GM23248 (cell line): ENCODE data around the gene ABCC1. TPM values are rescaled to one million over a fixed set of nuclear protein-coding genes. Genes with fewer than 3 reads are reported as not detected.

Experiments
- DNase-seq: peaks from one replicate; pipeline ENCODE4 v3.0.0-alpha.2; 2015
- H2AFZ ChIP-seq: fragments of 200-600 bp; sonication (generic); 2 replicates; pipeline ENCODE4 v1.6.1; 2016; ENCODE audit warnings: antibody characterized with exemption
- H3F3A ChIP-seq: fragments of 200-600 bp; sonication (generic); 2 replicates; pipeline ENCODE4 v1.6.1; 2016; ENCODE audit warnings: mild to moderate bottlenecking, antibody characterized with exemption, mixed run types; ENCODE audit not compliant: insufficient read depth
- H3K27ac ChIP-seq: fragments of 200-600 bp; sonication (generic); 2 replicates; pipeline ENCODE4 v1.5.1; 2016; ENCODE audit warnings: mild to moderate bottlenecking
- H3K27me3 ChIP-seq: fragments of 200-600 bp; sonication (generic); replicated peaks from 2 replicates; pipeline ENCODE4 v1.6.1; 2016; ENCODE audit warnings: mild to moderate bottlenecking; ENCODE audit not compliant: insufficient read depth
- H3K36me3 ChIP-seq: fragments of 200-600 bp; sonication (generic); 2 replicates; pipeline ENCODE4 v1.6.1; 2016; ENCODE audit warnings: low read depth, mild to moderate bottlenecking
- H3K4me1 ChIP-seq: fragments of 200-600 bp; sonication (generic); 2 replicates; pipeline ENCODE4 v1.6.1; 2016; ENCODE audit warnings: mild to moderate bottlenecking; ENCODE audit not compliant: insufficient read depth
- H3K4me2 ChIP-seq: fragments of 200-600 bp; sonication (generic); one replicate; pipeline ENCODE4 v1.6.1; 2016; ENCODE audit warnings: mild to moderate bottlenecking; ENCODE audit not compliant: unreplicated experiment
- H3K4me3 ChIP-seq: fragments of 200-600 bp; sonication (generic); 2 replicates; pipeline ENCODE4 v1.5.1; 2016; ENCODE audit warnings: mild to moderate bottlenecking
- H3K79me2 ChIP-seq: fragments of 200-600 bp; sonication (generic); 2 replicates; pipeline ENCODE4 v1.6.1; 2016; ENCODE audit warnings: mild to moderate bottlenecking; ENCODE audit not compliant: insufficient read depth
- H3K9ac ChIP-seq: fragments of 200-600 bp; sonication (generic); 2 replicates; pipeline ENCODE4 v1.6.1; 2016; ENCODE audit warnings: mild to moderate bottlenecking
- H3K9me2 ChIP-seq: fragments of 200-600 bp; sonication (generic); 2 replicates; pipeline ENCODE4 v1.6.1; 2016; ENCODE audit warnings: mixed run types, mild to moderate bottlenecking, moderate library complexity; ENCODE audit not compliant: insufficient read depth
- H3K9me3 ChIP-seq: fragments of 200-600 bp; sonication (generic); one replicate; pipeline ENCODE4 v1.6.1; 2017; ENCODE audit warnings: low read depth
- H4K20me1 ChIP-seq: fragments of 200-600 bp; sonication (generic); 2 replicates; pipeline ENCODE4 v1.6.0; 2016; ENCODE audit not compliant: insufficient read depth
- EZH2 ChIP-seq: fragments of 200-600 bp; sonication (generic); IDR thresholded peaks from 2 replicates; pipeline ENCODE4 v1.6.1; 2018; ENCODE audit warnings: antibody characterized with exemption, mild to moderate bottlenecking; ENCODE audit not compliant: insufficient read depth, poor library complexity, severe bottlenecking
- EZH2phosphoT487 ChIP-seq: fragments of 200-600 bp; sonication (generic); IDR thresholded peaks from 2 replicates; pipeline ENCODE4 v1.6.1; 2018; ENCODE audit warnings: antibody characterized with exemption, moderate library complexity, mild to moderate bottlenecking, low read depth; ENCODE audit not compliant: insufficient read depth
- WGBS, 2 experiments: methylation state at CpG; one replicate each; pipeline ENCODE4 v1.1.6; 2015 to 2017; ENCODE audit warnings: low lambda C conversion rate in 2 of 2, low coverage in 1 of 2; ENCODE audit errors: missing lambda C conversion rate in 2 of 2; 5-methylcytosine and 5-hydroxymethylcytosine counted together
- in situ Hi-C: fragments of 300-500 bp; cut with MboI; formaldehyde crosslinking; loops from 2 replicates; pipeline ENCODE4 v1.15.0; 2020
- polyA plus RNA-seq: library from polyadenylated mRNA; unstranded; fragments of >200 nt; fragmentation: Nextera tagmentation; extraction: Ambion mirVana; gene quantifications from 2 replicates; pipeline ENCODE4 v1.2.1, GENCODE V29; 2016
- total RNA-seq: library from RNA; depleted of rRNA; stranded (reverse); fragments of >200 nt; shearing (Covaris generic); gene quantifications from 2 replicates; pipeline ENCODE4 v1.2.3, GENCODE V29; 2014

The ABCC1 gene
- total and polyA plus RNA-seq, 2 experiments from 2014 or later, result 16.2 to 25.5 TPM

DNA sequence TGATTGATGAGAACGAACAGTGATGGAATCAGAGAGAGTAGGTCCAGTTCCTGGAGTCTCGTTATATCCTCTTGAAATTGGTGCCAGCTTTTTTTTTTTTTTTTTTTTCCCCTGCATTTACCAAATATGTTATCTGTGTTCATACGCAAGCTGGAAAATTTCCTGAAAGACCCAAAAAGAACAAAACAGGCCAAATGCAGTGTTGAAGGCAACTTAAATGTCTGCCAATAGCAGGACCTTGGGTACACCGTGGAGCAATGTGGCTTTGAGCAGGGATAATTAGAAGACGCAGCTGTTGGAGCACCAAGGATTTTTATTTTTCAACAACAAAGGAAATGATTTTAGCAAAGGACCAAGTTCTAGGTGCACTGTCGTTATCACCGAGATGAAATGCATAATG lies 168.9 kb downstream of the ABCC1 start:
- no peak for DNase-seq
- Histone ChIP-seq H3K4me1 (no peaks in the 10 kb centered on the region), H3K27ac (no peak overlapping the region), H3K79me2 (no peaks in the 10 kb centered on the region), H2AFZ (no peak overlapping the region), H4K20me1 (no peaks in the 10 kb centered on the region), H3K9me3 (no peaks in the 10 kb centered on the region), H3K4me2 (no peak overlapping the region), H3K36me3 (peaks cover 28% of the 10 kb centered on the region), H3K9me2 (no peaks in the 10 kb centered on the region), H3F3A (no peaks in the 10 kb centered on the region), H3K4me3 (no peak overlapping the region), H3K27me3 (no peaks in the 10 kb centered on the region), H3K9ac (no peak overlapping the region)
- TF ChIP-seq EZH2 (no peak), EZH2phosphoT487 (no peak)
- 94 to 95% methylated on average over 7 of the region's 7 CpGs for WGBS, 2 experiments
- in situ Hi-C loops, result no loop called here

DNA sequence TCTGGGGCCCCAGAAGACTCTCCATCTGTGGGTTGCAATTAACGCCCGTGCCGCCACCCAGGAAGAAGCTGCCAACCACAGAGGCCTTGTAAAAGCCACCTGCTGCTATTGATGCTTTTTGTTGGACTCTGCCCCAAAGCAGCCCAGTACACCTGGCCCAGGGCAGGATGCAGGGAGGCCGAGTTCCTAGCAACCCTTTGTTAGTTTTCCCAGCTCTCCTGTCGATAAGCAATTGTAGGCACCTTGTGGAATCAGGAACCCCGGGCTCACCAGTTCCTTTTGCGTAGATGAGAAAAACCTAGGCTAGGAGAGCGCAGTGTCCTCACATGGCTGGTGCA lies 170.6 kb downstream of the ABCC1 start:
- no peak overlapping the region for H3K9ac ChIP-seq
- no peak overlapping the region for H3K4me3 ChIP-seq
- H3K4me2 ChIP-seq, result no peak overlapping the region
- no peak for DNase-seq
- no peaks in the 10 kb centered on the region for H3K9me3 ChIP-seq
- H3K9me2 ChIP-seq, result no peaks in the 10 kb centered on the region
- H3K4me1 ChIP-seq, result no peaks in the 10 kb centered on the region
- H3K27ac ChIP-seq, result no peak overlapping the region
- in situ Hi-C loops, result loop anchor here (10.0 kb wide), 1 partner anchor 345 kb away; no protein-coding TSS in a partner anchor
- peaks cover 38% of the 10 kb centered on the region for H3K36me3 ChIP-seq
- H4K20me1 ChIP-seq, result no peaks in the 10 kb centered on the region
- no peak overlapping the region for H2AFZ ChIP-seq
- 88 to 91% methylated on average over 8 of the region's 8 CpGs for WGBS, 2 experiments
- TF ChIP-seq EZH2, result no peak
- TF ChIP-seq EZH2phosphoT487, result no peak
- no peaks in the 10 kb centered on the region for H3K27me3 ChIP-seq
- H3F3A ChIP-seq, result no peaks in the 10 kb centered on the region
- no peaks in the 10 kb centered on the region for H3K79me2 ChIP-seq

DNA sequence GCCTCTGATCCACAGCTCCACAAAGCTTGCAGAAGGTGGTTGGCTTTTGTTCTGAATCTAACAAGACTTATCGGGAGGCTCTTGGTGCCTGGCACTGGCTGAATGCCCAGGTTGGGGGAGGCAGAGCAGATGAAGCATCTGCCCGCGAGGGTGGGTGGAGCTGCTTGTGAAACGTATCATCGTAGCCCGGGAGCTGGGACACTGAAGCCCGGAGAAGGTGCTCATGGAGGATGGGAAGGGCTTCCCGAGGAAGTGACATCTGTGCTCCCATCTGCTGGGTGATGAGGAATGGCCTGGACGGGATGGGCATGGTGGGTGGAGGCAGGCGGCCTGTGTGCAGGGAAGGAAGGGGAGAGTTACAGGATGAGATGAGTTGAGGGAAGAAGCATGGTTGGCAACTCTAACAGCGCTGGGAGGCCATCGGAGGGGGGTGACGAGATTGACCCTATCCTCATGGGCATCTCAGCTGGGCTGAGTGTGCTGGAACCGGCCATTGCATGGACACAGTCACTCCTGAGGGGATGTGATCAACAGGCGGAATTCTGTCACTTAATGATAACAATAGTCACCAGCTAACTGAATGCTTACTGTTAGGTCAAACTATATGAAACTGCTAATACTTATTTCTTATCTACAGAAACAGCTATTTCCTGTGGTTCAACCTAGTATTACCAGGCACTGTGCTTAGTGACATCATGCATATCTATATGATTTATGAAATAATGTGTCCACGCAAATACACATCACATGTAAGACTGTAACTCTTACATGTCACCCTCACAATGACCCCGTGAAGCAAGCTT lies 171.2 kb downstream of the ABCC1 start:
- no peaks in the 10 kb centered on the region for H3K27me3 ChIP-seq
- no peak for DNase-seq
- no peak overlapping the region for H3K9ac ChIP-seq
- H3K4me1 ChIP-seq, result no peaks in the 10 kb centered on the region
- no peaks in the 10 kb centered on the region for H3K9me2 ChIP-seq
- no peak overlapping the region for H2AFZ ChIP-seq
- no peak overlapping the region for H3K27ac ChIP-seq
- H4K20me1 ChIP-seq, result no peaks in the 10 kb centered on the region
- in situ Hi-C loops, result loop anchor here (10.0 kb wide), 1 partner anchor 346 kb away; no protein-coding TSS in a partner anchor
- H3K36me3 ChIP-seq, result peaks cover 38% of the 10 kb centered on the region
- H3K9me3 ChIP-seq, result no peaks in the 10 kb centered on the region
- H3K79me2 ChIP-seq, result no peaks in the 10 kb centered on the region
- no peak overlapping the region for H3K4me3 ChIP-seq
- TF ChIP-seq EZH2phosphoT487 (no peak), EZH2 (no peak)
- WGBS, 2 experiments, result 74 to 75% methylated on average over 17 of the region's 17 CpGs
- H3K4me2 ChIP-seq, result no peak overlapping the region
- no peaks in the 10 kb centered on the region for H3F3A ChIP-seq

DNA sequence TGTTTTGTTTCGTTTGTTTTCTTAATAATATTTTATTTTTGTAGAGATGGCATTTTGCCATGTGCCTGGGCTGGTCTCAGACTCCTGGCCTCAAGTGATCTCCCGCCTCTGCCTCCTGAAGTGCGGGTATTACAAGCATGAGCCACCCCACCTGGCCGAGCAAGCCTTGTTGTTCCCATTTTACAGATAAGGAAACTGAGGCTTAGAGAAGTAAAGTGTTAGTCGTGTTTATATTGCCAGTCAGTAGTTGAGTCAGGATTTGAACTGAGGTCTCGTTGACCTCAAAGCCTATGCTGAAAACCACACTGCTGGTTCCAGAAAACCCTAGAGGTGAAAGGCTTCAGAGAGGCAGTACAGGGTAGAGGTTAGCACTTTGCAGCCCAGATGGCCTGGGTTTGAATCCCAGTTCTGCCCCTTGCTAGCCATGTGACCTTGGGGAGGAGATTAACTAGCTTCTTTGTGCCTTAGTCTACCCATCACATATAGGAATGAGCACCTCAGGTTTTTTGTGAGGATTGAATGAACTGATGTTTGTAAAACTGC lies 171.8 kb downstream of the ABCC1 start:
- Histone ChIP-seq H3K9ac (no peak overlapping the region), H3K36me3 (peaks cover 40% of the 10 kb centered on the region)

More for the DNA sequence above, 171.8 kb downstream of the ABCC1 start:
- H3K9me3 ChIP-seq, result no peaks in the 10 kb centered on the region
- DNase-seq, result no peak
- H3K4me2 ChIP-seq, result no peak overlapping the region
- no peak overlapping the region for H3K27ac ChIP-seq
- no peaks in the 10 kb centered on the region for H4K20me1 ChIP-seq
- H2AFZ ChIP-seq, result no peak overlapping the region
- H3K4me1 ChIP-seq, result no peaks in the 10 kb centered on the region
- 0 out of 2 replicates have a peak, but pooled peaks cover under 1% of the 10 kb centered on the region for H3F3A ChIP-seq
- no peak overlapping the region for H3K4me3 ChIP-seq
- no peak for TF ChIP-seq EZH2phosphoT487
- no peak for TF ChIP-seq EZH2
- no peaks in the 10 kb centered on the region for H3K9me2 ChIP-seq
- no peaks in the 10 kb centered on the region for H3K27me3 ChIP-seq
- in situ Hi-C loops, result loop anchor here (10.0 kb wide), 1 partner anchor 346 kb away; no protein-coding TSS in a partner anchor
- 97% methylated on average over 6 of the region's 6 CpGs for WGBS, 2 experiments
- no peaks in the 10 kb centered on the region for H3K79me2 ChIP-seq
